ENCODE measurements around the gene TENT4A.

Gene TENT4A

GRCh38 chr5:6733411-6734242 is 20.4 kb downstream of the TENT4A start:
- DNase-seq (ENCODE audit: low read depth) = no peak

DNA sequence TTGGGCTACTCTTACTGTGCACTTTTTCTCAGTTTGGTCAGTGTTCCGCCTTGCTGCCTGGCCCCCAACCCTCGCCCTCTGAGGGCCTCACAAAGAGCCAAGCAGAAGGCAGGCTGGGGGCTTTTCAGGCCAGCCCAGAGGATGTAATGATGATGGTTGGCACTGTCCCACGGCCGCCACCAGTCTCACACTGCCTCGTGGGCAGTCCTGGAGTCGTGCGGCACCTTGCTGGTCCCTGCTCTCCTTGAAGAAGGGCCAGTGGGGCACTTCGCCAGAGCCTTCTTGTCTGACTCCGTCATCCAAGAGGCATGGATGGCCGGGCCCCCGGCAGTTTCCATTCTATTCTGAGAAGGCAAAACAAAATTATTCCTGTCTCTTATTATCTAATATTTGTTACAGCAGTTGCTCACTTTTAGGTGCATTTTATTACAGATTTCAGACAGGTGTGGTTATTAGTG is 21.0 kb downstream of the TENT4A start:
- no peak for DNase-seq (ENCODE audit: low read depth)

- DNase-seq (ENCODE audit: low read depth) = no peak
Observed at GRCh38 chr5:6734781-6735180, 21.5 kb downstream of the TENT4A start.

DNA sequence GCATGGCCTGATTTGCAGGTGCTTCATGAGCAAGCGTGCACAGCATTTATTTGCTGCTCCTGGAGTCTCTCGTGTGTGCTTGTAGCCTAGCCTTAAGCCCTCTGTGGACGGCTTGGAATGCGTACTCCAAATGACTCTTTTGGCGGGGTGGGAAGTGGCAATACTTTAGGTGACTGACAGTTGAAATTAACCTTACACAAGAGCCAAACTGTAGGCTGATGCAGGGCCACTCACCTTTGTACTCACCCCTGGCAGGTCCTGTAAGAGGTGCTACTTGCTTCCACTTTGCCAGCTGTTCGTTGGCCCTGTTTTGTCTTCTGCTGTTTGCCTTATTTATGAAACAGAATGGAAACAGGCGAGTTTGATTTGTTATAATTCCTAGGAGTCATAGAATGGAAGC is 22.9 kb downstream of the TENT4A start:
- DNase-seq (ENCODE audit: low read depth) = no peak

GRCh38 chr5:6736524-6737042 is 23.4 kb downstream of the TENT4A start:
- no peak for DNase-seq (ENCODE audit: low read depth)

GRCh38 chr5:6737043-6737941 is 24.1 kb downstream of the TENT4A start:
- DNase-seq (ENCODE audit: low read depth) = no peak

DNA sequence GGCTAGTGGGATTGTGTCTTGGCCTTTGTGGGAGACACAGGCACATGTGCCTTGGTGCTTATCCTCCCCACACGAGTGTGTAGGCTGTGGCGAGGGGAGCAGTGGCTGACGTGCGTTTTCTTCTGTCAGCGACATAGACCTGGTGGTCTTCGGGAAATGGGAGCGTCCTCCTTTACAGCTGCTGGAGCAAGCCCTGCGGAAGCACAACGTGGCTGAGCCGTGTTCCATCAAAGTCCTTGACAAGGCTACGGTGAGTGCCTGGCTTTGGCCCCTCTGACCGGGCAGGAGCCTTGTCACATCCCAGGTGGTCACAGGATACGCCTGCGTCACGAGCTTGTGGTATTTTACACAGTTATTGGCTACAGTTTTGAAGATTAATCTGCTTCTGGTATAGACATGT is 26.4 kb downstream of the TENT4A start:
- no peak for DNase-seq (ENCODE audit: low read depth)

- DNase-seq (ENCODE audit: low read depth) = no peak
Observed at GRCh38 chr5:6740586-6741150, 27.4 kb downstream of the TENT4A start.

- no peak for DNase-seq (ENCODE audit: low read depth)
Observed at GRCh38 chr5:6742081-6742758, 29.0 kb downstream of the TENT4A start.

GRCh38 chr5:6743161-6743560 is 29.9 kb downstream of the TENT4A start:
- DNase-seq (ENCODE audit: low read depth) = no peak

GRCh38 chr5:6744841-6745705 is 31.8 kb downstream of the TENT4A start:
- DNase-seq (ENCODE audit: low read depth) = no peak

GRCh38 chr5:6745706-6746222 is 32.5 kb downstream of the TENT4A start:
- no peak for DNase-seq (ENCODE audit: low read depth)

GRCh38 chr5:6746244-6746643 is 33.0 kb downstream of the TENT4A start:
- DNase-seq (ENCODE audit: low read depth) = no peak

DNA sequence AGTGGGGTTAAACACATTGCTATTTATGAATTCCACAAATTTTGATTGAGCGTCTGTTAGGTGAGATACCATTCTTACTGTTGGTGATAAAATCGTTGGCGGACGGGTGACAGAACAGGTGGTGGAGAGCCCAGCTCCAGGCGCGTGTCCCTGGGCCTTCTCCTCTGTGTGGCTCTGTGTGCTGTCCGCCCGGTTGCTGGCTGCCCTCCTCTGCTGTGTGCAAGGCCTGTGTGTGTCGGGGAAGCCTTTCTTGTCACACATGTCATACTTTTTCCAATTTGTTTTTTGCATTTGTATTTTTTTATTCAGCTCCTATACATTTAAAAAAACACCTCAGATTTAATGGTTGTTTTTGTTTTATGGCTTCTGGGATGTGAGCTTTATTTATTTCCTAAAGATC is 33.9 kb downstream of the TENT4A start:
- no peak for DNase-seq (ENCODE audit: low read depth)

DNA sequence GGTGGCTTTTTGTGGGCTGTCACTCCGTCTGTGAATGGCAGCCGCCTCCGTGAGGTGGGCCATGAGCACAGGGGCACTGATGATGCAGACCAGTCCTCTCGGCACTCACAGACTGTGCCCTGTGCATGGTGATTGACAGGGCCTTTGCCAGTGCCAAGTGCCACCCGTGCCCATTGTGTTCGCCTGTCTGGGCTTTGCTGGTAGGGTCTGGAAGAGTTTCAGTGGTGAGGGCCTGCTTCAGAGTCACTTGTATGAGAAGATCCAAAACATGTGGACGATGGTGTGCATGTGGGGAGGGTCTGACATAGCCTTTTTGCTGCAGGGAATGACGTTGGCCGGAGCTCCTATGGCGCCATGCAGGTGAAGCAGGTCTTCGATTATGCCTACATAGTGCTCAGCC is 34.9 kb downstream of the TENT4A start:
- DNase-seq (ENCODE audit: low read depth) = no peak

DNA sequence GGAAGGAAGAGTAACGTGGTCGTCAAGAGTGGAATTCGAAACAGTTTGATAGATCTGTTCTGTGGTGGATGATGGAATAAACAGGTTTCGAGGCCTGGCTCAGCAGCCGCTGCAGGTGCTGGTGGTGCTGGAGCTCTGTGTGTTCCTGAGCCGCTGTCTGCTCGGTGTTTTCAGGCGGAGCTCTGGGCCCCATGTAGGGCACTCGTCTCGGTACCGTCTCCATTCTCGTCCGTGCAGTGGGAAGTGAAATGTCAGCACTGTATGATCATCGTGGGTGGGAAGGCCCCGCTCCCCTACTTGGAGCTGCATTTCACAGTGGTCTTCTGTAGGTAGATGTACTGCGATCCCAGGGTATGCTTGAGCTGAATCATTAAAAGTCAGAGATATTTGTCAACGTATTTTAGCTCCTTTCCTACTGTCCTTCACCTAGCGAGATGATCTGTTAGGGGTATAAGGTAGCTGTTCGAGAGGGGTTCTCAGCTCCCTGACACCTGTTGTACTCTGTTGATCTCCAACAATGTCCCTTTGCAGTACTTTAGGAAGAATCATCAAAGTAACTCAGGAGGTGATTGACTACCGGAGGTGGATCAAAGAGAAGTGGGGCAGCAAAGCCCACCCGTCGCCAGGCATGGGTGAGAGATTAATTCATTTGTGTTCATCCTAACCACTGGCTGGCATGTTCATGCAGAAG is 35.9 kb downstream of the TENT4A start:
- DNase-seq (ENCODE audit: low read depth) = no peak

DNA sequence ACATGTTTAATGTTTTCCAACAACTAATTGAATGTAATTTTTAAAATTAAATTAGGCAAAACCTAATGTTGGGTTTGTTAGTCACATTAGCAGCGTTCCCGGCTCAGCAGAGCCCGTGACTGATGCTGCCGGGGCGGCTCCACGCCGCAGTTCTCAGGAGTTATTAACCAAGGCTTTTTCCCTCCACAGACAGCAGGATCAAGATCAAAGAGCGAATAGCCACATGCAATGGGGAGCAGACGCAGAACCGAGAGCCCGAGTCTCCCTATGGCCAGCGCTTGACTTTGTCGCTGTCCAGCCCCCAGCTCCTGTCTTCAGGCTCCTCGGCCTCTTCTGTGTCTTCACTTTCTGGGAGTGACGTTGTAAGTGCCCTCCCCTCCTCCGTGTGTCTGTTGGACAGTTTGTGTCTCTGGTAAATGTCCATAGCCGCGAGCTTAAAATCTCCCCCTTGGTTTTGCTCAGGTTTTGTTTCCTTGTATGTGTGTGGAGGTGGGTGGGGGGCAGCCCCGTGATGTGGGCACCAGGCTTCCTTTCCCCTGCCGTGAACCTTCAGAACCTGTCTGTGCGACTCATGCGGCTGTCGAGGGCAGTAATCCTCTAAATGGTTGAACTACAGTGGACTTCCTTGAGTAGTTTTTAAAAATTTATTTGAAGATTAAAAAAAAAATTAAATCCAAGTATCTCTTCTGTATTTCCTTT is 37.1 kb downstream of the TENT4A start:
- no peak for DNase-seq (ENCODE audit: low read depth)

GRCh38 chr5:6750951-6751685 is 37.9 kb downstream of the TENT4A start:
- DNase-seq (ENCODE audit: low read depth) = no peak

DNA sequence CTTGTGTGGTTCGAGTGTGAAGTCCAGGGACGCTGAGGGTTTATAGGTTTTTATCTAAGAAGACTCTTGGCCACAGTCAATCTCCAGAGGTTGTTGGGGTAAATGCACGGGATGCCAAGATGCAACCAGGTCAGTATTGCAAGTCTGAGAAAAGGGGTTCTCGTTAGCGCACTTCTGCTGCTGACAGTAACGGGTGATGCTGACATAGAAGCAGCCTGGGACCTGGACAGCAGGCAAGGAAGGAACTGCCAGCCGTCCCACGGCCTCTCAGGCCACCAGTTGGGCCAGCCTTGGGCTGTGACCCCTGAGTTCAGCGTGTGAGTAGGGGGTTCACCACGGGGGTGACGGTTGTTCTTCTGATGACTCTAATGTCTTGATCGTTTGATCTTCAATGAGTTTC is 39.0 kb downstream of the TENT4A start:
- no peak for DNase-seq (ENCODE audit: low read depth)

All from activated T-cell treated with anti-CD3 and anti-CD28 coated beads for 24 hours (primary cell).